Cortex of kidney (tissue), 1 donor: ENCODE measurements around the gene ACAT2.
"Not testable (repeated sequence)": the region's sequence is repeated elsewhere in the genome, so short reads cannot be mapped to it uniquely, and the experiment has no call there.

Experiments
- DNase-seq: peaks from one replicate; lab custom pipeline; 2025; lab: John Stamatoyannopoulos, UW

Gene ACAT2

DNA sequence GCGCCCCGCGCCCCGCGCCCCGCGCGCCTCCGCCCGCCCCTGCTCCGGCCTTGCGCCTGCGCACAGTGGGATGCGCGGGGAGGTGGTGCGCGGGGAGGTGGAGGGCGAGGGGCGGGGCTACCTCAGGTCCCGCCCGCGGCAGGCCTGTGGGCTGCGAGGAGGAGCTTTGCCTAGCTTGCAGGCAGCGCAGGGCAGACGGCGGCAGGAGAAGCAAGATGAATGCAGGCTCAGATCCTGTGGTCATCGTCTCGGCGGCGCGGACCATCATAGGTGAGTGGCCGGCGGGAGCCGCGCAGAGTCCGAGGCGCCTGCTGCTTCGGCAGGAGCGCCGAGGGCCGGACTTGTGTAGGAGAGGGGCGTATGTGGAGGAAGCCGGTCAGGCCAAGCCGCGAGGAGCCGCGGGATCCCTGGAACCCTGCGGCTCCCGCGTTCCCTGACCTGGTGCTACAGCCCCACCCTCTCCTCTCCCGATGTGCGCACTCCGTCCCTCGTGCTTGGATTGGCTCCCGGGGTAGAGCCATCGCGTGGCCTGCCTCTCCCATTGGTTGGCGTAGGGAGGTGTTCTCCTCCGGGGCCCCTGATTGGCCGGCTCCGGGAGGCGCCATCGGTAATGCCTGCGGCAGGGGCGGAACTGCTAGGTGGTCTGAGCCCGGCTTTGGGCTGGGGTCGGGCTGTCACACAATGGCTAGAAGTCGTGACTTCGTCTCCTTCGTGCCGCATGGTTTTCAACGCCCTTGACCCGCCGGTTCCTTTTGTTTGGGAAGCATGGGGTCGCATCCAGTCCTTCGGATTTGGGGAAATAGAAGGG is at the start of gene ACAT2:
ACAT2 (plus strand) TSS at position 173 of the 808 bp plus-strand sequence; CDS start at position 216, 43 bp downstream.
- peak; percentile 64 for DNase-seq

DNA sequence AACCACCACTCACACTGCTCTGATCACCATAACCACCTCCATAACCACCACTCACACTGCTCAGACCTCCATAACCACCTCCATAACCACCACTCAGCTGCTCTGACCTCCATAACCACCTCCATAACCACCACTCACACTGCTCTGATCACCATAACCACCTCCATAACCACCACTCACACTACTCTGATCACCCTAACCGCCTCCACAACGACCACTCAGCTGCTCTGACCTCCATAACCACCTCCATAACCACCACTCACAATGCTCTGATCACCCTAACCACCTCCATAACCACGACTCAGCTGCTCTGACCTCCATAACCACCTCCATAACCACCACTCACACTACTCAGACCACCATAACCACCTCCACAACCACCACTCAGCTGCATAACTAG is 49.5 kb upstream of the ACAT2 start:
- not testable (repeated sequence) for DNase-seq

DNA sequence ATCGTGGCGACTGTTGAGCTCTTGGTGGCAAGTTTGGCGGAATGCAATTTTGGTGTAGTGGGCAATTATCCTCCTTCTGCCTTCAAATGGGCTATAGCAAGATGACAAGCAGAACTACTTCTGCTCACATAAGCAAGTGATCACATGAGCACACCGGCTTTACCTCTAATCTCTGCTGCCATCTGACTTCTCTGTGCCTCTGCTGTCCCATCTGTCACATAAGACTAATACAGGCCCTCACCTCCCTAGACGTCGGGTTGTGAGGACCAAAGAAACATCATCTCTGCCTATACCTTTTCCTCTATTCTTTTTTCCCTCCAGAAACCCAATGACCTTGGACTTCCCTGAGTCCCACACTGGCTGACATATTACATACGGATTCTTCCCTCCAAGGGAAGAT is 47.9 kb upstream of the ACAT2 start:
- no peak for DNase-seq

DNA sequence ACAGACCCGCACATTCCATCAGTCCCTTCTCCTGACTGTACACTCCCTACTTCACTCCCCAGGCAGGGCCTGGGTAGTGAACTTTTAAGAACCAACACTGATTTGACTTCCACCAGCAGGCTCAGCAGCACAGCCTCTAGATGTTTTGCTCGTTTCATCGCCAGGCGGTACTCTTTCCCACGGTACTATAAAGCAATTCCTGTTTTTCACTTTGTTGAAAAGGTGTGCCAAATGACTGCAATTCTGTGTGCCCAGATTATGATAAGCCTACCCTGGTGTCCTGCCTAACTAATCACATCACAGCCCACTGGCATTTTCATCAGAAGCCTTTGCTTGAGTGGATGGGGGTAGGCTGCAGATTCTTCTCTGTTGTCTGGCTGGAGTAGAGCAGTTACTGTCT is 47.4 kb upstream of the ACAT2 start:
- no peak for DNase-seq

DNA sequence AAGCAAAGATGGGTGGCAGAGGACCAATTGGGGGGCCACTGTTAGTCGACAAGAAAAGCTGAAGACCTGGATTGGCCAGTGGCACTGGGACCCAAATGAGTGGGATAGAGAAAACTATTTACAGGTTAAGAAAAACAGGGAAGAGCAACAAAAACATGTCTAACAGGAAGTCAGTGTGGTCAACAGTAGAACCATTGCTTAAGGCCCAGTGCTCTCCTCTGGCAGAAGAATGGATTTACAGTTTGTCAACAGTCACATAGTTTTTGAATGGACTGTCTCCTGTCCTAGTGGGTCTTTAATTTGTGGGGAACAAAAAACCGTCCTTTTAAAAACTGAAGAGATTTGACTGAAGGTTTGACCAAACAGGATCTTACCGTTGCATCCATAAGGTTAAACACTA is 46.7 kb upstream of the ACAT2 start:
- no peak for DNase-seq

DNA sequence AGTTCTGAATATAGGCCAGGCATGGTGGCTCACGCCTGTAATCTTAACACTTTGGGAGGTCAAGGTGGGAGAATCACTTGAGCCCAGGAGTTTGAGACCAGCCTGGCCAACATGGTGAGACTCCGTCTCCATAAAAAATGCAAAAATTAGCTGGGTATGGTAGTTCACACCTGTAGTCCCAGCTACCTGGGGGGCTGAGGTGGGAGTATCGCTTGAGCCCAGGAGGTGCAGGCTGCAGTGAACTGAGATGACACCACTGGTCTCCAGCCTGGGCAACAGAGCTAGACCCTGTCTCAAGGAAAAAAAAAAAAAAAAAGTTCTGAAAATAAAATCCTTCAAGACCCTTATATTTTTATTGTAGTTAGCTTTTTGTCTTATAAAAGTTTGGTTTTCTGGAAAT is 46.2 kb upstream of the ACAT2 start:
- DNase-seq = no peak

DNA sequence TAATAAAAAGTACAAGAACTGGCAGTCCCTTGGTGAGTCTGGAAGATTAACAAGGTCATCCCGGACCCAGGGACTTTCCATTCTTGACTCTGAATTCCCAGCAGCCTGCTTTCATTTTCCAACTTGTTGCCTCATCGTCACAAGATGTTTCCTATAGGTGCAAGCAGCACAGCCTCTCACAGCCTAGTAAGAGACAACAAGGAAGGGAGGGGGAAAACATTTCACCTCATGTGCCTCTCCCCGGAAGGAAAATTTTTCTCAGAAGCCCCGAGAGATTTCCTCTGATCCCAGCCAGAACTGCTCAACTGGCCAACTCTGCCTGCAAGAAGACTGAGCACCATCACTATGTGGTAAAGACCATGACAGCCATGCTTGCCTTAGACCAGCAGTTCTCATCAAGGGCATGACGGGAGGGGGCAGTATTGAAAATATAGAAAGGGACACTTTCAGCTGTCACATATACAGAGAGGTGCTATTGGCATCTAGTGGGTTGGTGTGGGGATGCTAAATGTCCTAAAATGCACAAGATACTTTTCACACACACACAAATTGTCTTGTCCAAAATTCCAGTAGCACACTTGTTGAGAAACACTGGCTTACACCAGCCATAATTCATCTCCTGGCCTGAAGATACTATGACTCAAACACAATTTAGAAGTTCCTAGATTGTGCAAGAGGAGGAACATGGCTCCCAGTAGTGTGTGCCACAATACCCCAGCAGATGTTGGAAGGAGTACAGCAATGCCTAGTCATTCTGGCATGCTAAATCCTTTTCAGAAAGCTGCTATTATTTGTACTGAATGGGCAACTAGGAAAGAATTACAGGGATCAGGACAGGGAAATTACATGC is 45.4 kb upstream of the ACAT2 start:
- DNase-seq = no peak

DNA sequence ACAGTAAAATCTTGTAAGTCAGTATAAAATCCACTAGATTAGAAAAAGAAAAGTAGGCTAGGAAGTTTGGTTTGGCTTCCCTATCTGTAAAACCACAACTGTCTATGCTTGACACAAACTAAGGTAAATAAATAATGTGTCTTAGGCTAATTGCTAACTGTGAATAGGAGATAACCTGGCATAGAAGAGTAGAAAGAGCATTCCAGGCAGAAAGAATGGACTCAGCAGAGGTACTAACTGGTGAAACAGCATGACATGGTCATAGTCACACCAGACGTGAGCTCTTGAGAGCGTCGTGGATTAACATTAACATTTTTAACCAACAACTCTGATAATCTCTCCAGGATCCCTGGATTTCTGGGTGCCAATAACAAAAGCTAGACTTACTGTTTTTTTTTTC is 43.2 kb upstream of the ACAT2 start:
- no peak for DNase-seq

DNA sequence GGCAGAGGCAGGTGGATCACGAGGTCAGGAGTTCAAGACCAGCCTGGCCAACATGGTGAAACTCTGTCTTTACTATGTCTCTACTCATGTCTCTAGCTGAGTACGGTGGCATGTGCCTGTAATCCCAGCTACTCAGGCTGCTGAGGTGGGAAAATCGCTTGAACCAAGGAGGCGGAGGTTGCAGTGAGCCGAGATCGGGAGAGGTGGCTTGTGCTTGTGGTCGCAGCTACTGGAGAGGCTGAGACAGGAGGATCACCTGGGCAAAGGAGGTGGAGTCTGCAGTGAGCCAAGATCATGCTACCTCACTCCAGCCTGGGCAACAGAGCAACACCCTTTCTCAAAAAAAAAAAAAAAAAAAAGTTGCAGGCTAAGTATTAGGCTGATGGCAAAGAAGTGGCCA is 42.6 kb upstream of the ACAT2 start:
- DNase-seq = no peak

DNA sequence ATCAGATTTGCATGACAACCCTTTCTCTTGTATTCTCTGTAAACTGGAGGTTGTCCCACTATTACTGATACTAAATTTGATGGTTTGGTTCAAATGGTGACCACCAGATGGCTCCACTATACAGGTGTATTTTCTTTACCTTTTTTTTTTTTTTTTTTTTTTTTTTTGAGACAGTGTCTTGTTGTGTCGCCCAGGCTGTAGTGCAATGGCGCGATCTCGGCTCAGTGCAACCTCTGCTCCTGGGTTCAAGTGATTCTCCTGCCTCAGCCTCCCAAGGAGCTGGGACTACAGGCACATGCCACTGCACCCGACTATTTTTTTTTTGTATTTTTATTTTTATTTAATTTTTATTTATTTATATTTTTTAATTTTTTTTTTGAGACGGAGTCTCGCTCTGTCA is 41.1 kb upstream of the ACAT2 start:
- DNase-seq = no peak

DNA sequence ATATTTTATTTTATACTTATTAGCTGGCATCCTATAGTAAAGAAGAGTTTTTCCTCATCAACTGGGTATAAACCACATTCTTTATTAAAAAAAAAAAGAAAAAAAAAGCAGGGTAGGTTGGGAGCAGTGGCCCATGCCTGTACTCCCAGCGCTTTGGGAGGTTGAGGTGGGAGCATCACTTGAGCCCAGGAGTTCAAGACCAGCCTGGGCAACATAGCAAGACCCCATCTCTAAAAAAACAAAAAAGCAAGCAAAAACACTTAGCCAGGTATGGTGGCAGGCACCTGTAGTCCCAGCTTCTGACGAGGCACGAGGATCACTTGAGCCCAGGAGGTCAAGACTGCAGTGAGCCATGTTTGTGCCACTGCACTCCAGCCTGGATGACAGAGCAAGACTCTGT is 39.9 kb upstream of the ACAT2 start:
- not testable (repeated sequence) for DNase-seq

DNA sequence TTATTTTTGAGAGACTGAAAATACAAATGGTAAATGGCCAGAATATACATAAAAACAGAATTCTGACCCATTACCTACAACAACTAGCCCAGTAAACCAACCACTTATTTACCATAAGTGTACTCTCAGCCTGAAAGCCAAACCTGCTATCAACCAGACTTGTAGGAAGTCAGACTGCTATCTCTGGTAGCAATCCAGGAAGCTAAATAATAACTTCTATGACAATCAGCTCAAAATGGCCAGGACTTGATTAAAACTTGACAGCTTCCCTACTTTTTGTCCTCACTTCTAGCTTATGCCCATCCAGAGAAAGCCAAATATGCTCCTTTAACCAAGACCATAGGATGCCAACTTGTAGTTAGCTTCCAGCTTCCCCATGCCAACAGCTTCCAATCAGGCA is 39.2 kb upstream of the ACAT2 start:
- no peak for DNase-seq

DNA sequence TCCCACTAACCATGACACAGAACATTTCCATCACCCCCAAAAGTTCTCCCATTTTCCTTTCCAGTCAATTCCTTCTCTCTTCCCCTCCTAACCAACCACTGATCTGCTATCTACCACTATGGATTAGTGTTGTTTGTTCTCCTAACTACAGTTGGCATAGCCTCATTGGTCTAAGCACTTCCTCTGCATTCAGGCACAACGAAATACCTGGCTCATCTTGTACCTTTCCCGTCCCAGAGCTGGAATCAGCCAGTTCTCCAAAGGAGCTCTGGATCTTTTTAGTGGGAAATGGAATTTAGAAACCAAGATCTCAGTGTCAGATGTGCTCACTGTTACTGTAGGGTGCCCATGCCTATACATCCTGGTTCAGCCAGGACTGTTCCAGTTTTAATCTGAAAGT is 38.6 kb upstream of the ACAT2 start:
- DNase-seq = no peak

DNA sequence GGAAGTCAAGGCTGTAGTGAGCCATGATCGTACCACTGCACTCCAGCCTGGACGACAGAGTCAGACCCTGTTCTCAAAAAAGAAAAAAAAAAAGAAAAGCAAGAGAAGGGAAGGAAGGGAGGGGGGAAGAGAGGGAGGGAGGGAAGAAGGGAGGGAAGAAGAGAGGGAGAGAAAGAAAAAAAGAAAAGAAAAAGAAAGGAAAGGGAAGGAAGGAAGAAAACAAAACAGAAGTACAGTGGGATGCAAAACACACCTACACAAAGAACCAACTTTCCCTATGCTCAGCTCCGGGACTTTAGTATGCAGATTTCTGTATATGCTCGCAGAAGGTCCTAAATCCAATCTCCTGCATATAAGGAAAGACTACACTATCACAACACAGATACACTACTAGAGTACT is 37.1 kb upstream of the ACAT2 start:
- no peak for DNase-seq

DNA sequence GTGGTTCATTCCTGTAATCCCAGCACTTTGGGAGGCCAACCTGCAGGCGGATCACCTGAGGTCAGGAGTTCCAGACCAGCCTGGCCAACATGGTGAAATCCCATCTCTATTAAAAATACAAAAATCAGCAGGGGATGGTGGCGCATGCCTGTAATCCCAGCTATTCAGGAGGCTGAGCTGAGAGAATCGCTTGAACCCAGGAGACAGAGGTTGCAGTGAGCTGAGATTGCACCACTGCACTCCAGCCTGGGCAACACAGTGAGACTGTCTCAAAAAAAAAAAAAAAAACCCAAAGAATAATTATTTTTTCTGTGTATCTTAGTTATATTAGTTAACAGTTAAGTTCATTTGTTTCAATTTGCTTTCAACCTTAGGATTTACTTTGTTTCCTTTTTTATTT is 36.6 kb upstream of the ACAT2 start:
- not testable (repeated sequence) for DNase-seq

DNA sequence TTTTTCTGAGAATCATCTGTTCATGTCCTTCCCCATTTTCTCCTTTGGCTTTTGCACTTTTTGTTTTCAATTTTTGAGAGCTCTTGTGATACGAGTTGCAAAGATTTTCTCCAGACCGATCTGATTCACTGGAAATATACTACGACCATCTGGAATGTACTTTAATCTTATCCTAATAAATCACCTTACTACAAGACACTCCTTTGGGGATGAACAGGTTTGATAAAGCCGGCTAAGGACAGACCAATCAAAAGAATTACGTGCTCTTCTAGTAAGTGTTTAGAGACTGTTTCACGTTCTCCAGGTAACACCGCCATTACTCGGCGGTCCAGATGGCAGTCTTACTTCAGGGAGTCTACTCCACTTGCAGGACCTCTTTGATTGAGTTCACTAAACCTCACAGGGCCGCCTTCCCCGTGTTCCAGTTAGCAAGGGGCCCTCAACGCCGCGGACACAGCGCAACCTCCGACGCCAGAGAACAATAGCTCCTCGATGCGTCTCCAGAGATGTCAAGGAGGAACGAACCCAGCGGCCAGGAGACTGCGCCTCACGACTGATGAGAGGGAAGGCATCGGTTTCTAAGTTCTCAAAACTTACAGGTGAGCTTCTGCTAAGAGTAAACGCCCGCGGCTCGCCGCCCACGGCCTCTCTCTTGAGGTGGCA is 35.5 kb upstream of the ACAT2 start:
- no peak for DNase-seq

DNA sequence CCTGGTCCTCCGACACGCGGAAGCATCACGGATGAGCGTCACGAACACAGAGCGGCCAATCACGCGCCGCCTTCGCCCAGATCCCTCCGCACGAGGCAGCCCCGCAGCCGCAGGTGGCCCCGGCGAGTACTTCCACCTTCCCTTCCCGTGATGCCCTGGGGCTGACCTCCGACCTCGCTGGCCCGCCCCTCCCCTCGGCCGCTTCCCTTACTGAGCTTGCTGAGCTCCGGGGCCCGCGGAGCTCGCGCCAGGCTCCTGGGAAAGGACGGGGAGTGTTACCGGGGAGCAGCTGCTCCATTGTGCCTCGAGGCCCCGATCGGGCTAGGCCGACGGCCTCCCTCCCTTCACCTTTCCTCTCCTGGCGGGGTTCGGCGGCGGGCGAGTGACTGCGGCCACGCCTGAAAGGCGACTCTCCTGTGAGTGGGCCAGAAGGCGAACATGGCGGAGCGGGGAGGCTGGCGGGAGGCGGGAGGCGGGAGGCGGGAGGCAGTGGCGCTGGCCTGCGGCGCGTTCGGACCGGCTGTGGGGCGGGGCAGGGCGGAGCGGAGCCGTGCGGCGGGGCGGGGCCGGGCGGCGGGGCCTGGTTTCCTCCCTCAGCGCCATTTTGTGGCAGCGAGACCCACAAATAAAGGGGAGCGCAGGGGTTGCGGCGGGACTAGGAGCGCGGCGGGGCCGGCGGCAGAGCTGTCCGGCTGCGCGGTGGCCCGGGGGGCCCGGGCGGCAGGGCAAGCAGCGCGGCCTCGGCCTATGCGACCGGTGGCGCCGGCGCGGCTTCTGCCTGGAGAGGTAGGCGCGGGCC is 34.7 kb upstream of the ACAT2 start, which contains the start of gene WTAP:
WTAP (plus strand) TSS at position 589 of the 799 bp plus-strand sequence. CDS start 8,760 bp downstream, outside the sequence.
- DNase-seq = no peak

DNA sequence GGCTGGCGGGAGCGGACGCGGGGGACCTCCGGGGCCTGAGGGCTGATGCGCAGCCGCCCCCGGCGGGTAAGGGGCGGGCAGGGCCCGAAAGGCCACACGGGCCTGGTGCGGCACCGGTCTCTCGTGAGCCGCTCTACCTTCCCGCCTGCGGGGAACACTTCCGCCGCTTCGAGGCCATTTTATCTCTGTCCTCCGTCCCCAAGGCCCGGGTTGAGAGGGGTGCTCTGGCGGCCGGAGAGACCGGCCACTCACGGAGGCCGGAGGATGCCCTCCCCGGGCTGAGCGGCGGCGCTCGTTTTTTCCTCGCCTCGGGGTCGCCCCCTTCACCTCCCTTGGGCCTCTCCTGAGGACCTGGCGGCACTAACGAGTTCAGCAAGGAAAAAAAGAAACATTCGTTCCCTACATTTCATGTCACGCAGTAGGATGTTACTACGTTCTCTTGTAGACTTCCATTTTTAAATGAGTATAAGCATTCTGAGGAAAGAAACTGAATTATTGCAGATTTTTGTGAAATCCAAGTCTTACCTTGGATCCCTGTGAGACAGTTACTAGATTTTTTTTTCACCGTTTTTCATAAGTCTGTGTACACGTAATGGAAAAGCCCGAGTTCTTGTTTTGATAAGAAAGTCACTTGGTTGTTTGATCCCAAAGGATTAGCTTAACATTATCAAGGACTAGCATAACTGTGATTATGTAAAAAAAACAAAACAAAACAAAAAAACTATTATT is 34.0 kb upstream of the ACAT2 start:
- DNase-seq = no peak

DNA sequence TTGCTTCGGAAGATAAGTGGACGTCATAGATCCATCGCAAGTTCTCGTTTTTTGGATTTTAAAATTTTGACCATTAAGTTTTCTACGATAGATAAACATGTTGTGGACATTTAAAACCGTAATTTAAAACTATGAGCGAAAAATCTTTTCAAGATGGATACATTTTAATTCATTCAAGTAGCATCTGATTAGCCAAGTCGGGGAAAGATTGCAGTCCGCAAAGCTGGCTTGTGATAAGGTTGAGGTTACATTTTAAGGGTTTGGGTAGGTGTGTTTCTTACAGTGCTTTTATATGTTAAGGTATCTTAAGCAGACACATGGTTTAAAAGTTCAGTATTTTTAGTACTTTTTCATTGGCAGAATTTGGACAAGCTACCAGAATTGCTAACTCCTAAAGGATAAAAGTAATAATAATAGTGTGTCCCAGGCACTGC is 33.3 kb upstream of the ACAT2 start:
- no peak for DNase-seq

DNA sequence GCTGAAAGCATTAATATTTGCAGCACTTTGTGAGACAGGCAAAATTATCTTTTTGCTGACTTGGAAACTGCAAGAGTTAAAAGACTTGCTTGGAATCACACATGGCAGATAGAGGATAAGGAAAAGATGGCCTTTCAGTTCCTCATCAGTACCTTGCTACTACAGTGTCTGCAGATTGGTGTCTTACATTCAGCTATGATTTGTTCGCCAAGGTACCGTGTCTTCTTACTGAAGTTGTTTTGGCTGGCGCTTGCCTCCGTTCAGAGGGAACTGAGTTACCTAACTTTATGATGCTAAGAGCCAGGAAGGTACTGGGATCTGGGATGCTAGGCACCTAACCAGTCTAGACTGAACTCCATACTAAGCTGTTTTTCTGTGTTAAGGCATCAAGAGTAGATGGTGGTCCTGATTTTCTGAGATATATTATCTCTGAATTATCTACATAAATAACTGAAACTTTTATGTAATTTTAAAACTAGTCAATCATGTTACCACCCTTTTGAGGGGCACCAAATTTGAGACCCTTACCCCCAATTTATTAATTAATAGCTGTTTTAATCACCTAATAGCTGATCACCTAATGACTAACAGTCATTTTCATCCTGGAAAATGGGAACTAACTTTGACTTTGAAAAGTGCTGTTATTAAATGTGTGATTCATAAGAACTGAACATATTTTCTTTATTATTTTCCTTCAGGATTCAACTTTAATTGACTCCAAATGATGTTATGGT is 32.1 kb upstream of the ACAT2 start:
- no peak for DNase-seq
